Measurements from ENCODE around the gene ZFAND3.

Gene ZFAND3

DNA sequence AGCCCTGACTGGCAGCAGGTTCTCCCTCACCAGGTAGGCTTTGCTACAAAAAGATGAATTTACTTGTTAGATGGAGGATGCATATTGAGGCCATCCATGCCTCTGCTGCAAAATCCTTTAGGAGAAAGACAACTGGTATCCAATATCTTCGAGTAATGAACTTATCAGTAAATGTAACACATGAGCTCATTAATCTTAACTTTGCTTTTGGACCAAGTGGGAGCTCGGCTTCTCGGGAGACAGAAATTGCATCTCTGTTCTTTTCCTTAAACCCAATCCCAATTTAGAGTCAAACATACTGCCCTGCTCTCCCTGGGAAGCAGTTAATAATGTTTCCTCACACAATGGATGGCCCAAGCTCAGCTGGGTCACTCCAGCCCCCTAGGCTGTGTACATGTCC, 330.5 kb downstream of the ZFAND3 start:
- DNase-seq (ENCODE audit: low read depth in 2 of 3, low spot score in 2 of 3): no peak

DNA sequence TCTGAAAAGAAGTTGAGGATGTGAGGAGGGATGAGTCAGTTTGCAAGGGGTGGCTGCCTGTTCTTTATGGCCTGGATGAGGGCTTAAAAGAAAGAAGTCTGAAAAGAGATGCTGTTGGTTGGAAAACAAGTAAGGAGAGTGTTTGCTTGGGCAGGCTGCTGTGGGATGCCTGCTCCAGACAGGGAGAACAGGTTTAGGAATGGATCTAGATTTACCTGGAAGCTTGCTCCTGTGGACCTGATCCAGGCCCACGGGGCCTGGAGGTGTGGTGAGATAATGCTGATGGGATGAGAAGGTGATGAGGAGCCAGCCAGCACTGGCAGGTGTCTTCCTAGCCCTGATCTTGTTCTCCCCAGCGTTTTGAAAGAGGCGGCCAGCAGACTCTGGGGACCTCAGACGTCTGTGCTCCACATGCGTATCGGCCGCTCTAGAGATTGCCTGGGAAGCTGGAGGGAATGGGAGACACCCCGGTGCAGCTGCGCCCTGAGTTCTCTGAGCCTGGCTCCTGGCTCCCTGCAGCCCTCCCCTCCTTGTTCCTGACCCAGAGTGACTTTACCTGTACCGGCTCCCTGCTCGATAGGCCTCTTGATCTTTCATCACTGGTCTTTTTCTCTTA, 331.3 kb downstream of the ZFAND3 start:
- DNase-seq (ENCODE audit: low read depth in 2 of 3, low spot score in 2 of 3): no peak

GRCh38 chr6:38151580-38152500, 332.3 kb downstream of the ZFAND3 start:
- no peak for DNase-seq (ENCODE audit: low read depth in 2 of 3, low spot score in 2 of 3)

- DNase-seq (ENCODE audit: low read depth in 2 of 3, low spot score in 2 of 3): no peak
Measured at GRCh38 chr6:38152620-38153019, 333.1 kb downstream of the ZFAND3 start.

DNA sequence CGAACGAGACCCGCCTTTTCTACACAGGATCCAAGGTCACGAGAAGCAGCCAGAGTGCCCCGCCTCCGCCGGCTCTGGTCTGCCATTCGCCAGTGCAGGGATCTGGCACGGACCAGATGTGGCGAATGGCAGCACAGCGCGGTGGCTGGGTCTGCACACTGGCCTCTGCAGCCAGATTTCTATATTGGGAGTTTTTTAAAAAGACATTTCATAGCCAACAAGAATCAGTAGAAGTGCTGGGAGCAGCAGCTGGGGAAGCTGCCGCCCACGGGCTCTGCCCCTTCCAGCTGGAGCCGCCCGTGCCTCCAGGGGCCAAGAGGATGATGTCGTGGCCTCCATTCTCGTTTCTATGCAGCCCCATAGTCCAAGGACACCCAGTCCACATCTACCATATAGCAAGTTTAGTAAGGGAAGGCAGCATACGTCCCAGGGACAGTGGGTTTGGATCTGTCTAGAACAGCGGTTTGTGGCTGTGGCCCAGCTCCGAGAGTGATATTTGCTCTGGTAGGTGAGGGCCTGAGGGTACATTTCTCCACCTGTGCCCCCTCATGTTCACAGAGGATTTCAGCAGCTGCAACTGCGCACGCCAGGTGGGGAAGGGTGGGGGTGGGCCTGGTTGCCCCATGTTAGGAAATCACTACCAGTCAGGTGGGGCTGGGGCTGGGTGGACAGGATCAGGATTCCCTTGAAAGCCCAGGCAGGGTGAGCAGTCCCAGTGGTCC, 333.7 kb downstream of the ZFAND3 start:
- DNase-seq (ENCODE audit: low read depth in 2 of 3, low spot score in 2 of 3): no peak

DNA sequence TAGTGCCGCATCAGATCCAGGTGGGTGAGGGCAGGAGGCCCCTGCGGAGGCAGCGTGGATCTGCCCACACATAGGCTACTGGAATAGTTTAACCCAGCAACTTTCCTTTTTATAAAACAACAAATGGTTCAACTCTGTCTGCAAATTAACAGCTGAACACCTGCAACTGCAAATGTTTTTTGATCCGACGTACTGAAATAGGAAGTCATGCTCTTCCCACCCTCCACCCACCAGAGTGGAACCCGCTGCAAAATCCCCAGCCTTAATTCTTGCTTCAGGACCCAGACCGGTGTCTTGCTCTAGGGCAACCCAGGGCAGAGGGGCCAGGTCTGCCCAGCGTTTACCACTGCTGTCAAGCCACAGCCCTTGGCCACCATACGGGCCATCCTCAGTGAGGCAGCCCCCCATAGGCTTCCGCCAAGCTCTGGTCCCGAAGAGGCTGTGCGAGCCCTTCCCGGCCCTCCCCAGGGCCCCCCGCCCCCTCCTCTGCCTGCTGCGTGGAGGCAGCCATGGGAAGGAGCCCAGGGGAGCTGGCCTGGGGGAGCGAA, 334.3 kb downstream of the ZFAND3 start:
- DNase-seq (ENCODE audit: low read depth in 2 of 3, low spot score in 2 of 3): no peak

DNA sequence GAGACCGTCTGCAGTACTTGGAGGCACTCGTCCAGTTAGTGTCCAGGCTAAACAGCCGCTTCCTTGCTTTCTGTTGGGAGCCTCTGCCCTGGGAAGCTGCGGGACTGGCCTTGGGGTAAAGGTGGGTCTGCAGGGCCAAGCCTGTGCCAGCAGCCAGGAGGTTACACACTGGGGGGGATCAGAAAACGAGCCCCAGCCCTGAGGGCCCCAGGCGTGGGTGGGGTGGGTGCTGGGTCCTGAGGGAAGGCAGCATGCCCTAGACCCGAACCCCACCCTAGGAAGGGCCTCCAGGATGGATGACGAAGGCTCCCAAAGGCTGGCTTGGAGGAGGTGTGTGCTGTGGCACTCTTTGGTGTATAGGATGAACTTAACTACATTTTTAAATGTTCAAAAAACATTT, 335.2 kb downstream of the ZFAND3 start:
- no peak for DNase-seq (ENCODE audit: low read depth in 2 of 3, low spot score in 2 of 3)

DNA sequence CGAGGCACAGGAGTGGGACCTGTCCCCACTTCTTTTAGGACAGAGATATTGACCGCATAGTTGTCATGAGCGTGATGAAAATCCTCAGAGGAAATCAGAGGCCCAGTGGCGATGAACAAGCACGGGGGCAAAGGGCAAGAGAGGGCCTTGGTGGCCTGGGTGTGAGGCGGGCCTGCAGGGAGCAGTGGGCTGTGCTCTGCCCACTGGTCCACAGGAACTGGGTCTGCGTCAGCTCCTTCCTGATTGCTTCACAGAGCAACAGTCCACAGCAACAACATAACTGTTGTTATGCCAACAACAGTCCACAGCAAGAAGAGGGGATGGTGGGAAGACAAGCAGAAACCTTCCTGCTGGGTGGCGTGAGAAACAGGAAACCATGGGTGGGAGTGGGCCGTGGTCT, 335.6 kb downstream of the ZFAND3 start:
- no peak for DNase-seq (ENCODE audit: low read depth in 2 of 3, low spot score in 2 of 3)

DNA sequence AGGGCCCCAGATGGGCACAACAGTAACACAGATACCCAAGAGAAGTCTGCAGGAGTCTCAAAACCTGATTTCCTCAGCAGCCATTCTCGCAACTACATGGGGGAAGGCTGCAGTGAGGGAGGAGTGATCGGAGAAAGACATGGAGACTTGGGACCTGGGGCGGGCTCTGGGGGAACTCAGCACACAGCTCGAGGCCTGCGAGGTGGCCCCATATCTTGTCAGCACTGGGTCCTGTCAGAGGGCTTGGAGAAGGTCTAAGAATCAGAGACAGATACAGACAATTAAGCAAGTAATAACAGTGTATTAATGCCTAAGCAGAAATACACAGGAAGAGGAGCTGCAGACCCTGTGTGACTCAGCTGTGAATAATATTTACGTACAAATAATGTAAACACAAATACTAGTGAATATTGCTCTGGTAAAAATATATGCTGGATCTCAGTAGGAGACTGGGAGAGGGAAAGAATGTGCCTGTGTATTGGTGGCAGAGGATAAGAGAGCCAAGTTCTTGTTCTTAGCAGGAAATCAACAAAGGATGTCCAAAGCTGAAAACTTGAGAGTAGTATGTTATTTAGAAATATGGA, 336.2 kb downstream of the ZFAND3 start:
- DNase-seq (ENCODE audit: low read depth in 2 of 3, low spot score in 2 of 3): no peak

- DNase-seq (ENCODE audit: low read depth in 2 of 3, low spot score in 2 of 3): no peak
Measured at GRCh38 chr6:38156818-38157565, 337.5 kb downstream of the ZFAND3 start.

- no peak for DNase-seq (ENCODE audit: low read depth in 2 of 3, low spot score in 2 of 3)
Measured at GRCh38 chr6:38157905-38158304, 338.4 kb downstream of the ZFAND3 start.

DNA sequence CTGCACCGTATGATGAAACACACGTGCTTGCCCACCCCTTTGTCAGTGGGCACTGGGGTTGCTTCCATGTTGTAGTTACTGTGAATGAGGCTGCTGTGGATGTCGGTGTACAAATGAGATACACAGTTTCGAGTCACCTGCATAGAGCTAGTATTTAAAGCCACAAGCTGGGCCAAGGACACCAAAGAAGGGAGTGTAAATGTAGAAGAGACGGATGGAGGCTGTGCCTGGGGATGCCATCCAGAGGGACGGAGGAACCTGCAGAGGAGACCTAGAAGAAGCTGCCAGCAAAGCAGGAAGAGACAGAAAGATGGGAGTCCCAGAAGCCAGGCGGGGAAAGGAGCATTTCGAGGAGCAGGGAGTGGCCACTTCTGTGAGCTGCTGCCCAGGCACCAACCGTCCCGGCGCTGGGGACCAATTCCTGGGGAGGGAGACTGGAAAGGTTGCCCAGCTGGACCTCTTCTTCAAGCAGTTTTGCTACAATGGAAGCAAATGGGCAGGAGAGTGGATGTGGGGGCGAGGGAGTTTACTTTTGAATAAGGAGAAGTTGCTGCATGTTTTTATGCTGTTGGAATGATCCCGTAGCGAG, 339.3 kb downstream of the ZFAND3 start:
- no peak for DNase-seq (ENCODE audit: low read depth in 2 of 3, low spot score in 2 of 3)

DNA sequence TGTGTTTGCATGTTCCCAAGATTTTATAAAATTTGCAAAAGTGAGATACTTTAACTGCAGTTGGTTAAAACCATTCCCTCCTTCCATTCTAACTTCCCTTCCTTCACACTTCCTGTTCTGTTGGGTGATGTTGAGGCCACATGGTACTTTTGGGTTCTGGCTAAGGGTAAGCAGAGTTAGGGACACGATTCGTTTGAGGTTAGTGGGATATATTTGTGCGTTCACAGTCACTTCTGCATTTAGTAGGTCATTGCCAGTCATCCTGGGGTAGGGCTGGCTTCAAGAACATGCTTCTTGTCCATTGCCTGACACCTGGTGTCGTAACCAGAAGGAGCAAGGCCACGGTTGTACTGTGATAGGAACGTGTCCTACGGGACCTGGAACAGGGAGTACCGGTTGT, 340.1 kb downstream of the ZFAND3 start:
- DNase-seq (ENCODE audit: low read depth in 2 of 3, low spot score in 2 of 3): no peak

GRCh38 chr6:38160831-38161230, 341.3 kb downstream of the ZFAND3 start:
- DNase-seq (ENCODE audit: low read depth in 2 of 3, low spot score in 2 of 3): no peak

DNA sequence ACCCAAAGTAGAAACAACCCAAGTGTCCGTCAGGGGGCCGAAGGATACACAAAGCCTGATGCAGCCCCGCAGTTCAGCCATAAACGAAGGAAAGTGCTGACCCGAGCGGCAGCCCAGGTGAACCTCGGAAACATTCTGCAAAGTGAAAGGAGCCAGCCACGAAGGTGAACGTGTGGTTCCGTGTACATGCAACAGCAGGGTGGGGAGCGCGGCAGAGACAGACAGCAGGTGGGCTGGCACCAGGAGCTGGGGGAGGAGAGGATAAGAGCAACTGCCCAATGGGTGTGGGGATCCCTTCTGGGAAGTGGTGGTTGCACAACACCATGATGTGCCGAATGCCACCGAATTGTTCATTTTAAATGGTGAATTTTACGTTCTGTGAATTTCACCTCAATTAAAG, 341.8 kb downstream of the ZFAND3 start:
- no peak for DNase-seq (ENCODE audit: low read depth in 2 of 3, low spot score in 2 of 3)

- DNase-seq (ENCODE audit: low read depth in 2 of 3, low spot score in 2 of 3): no peak
Measured at GRCh38 chr6:38161754-38162492, 342.4 kb downstream of the ZFAND3 start.

DNA sequence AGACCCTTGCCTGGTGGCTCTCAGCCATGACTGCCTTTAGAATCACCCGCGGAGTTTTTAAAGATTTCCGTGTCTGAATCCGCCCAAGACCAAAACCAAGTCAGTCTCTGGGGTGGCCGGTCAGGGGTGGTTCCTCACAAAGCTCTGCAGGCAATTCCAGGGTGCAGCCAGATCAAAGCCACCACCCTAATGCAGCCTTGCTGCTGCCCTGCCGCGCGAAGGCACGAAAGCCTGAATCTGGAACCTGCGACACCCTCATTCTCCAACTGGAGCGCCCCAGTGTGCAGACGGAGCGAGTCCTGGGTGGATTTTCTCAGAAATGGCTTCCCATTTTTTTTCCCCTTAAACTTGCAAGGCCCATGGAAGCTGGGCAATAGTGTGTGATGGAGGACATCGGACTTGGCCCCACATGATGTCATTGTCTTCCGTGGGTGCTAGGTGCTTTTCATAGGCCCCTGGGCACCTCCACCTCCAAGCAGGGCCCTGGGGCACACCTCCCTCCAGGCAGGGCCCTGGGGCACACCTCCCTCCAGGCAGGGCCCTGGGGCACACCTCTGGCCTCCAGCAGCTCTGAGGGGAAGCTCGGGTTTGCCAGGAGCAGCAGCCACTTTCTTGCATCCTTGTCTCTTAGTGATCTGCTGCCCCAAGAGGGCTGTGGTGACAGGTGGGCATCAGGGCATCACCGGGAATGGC, 343.1 kb downstream of the ZFAND3 start:
- no peak for DNase-seq (ENCODE audit: low read depth in 2 of 3, low spot score in 2 of 3)

GRCh38 chr6:38163186-38164130, 343.9 kb downstream of the ZFAND3 start:
- no peak for DNase-seq (ENCODE audit: low read depth in 2 of 3, low spot score in 2 of 3)
